ENCODE measurements around the gene BPTF.
"Not testable (repeated sequence)": the region's sequence is repeated elsewhere in the genome, so short reads cannot be mapped to it uniquely, and the experiment has no call there.

Gene BPTF

DNA sequence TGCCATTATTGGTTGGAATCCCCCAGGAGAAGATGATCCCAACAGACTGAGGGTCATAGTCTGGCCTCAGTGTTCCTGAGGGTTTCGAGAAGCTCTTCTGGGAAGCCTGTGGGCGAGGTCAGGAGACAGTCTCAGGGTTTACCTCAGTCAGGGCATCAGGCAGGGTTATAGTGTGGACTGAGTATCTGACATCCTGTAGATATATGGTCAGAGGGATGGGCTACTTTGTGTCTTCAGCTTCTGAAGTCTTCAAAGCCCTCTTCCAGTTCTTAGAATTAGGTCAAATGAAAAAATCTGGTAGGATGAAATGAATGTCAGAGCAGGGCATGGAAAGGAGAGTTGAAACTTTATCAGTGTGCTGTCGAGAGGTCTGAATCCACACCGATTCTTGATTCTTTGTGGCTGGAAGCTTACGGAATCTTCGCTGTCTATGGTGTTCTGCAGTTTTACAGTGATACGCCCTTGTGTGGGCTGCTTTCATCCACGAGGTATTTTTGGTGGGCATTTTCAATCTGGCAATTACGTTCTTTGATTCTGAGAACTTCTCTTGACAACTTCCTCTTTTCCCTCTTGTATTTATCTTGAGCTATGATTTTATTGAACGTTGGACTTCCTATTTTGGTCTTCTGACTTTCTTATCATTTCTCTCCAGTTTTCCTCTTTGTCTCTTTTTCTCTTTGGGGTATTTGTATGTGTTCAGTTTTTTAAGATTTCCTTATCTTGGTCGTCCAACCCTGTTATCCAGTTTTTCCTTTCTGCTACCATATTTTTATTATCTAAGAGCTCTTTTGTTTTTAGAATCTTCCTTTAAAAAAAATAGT, 30.4 kb downstream of the BPTF start:
- in situ Hi-C loops (cut with MboI; ENCODE audit: low sequenced_read_pairs, unreplicated experiment), result no loop called here
- TF ChIP-seq, protein P1, sequence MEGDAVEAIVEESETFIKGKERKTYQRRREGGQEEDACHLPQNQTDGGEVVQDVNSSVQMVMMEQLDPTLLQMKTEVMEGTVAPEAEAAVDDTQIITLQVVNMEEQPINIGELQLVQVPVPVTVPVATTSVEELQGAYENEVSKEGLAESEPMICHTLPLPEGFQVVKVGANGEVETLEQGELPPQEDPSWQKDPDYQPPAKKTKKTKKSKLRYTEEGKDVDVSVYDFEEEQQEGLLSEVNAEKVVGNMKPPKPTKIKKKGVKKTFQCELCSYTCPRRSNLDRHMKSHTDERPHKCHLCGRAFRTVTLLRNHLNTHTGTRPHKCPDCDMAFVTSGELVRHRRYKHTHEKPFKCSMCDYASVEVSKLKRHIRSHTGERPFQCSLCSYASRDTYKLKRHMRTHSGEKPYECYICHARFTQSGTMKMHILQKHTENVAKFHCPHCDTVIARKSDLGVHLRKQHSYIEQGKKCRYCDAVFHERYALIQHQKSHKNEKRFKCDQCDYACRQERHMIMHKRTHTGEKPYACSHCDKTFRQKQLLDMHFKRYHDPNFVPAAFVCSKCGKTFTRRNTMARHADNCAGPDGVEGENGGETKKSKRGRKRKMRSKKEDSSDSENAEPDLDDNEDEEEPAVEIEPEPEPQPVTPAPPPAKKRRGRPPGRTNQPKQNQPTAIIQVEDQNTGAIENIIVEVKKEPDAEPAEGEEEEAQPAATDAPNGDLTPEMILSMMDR (IDR thresholded peaks at IDR 0.05; ENCODE audit: borderline replicate concordance, control extremely low read depth, extremely low read depth, insufficient read depth, missing control alignments), result no peak
- peak; percentile 31 for DNase-seq (ENCODE audit: low spot score)

- in situ Hi-C loops (cut with MboI; ENCODE audit: low sequenced_read_pairs, unreplicated experiment), result not testable (repeated sequence)
Observed at GRCh38 chr17:67856402-67856801, 31.1 kb downstream of the BPTF start.

GRCh38 chr17:67862614-67863217, 37.4 kb downstream of the BPTF start:
- DNase-seq (ENCODE audit: low spot score), result no peak
- TF ChIP-seq, protein P1 (IDR thresholded peaks at IDR 0.05; ENCODE audit: borderline replicate concordance, control extremely low read depth, extremely low read depth, insufficient read depth, missing control alignments), result no peak
- in situ Hi-C loops (cut with MboI; ENCODE audit: low sequenced_read_pairs, unreplicated experiment), result no loop called here

More at GRCh38 chr17:67856402-67856801, 31.1 kb downstream of the BPTF start:
- not testable (repeated sequence) for DNase-seq (ENCODE audit: low spot score)

DNA sequence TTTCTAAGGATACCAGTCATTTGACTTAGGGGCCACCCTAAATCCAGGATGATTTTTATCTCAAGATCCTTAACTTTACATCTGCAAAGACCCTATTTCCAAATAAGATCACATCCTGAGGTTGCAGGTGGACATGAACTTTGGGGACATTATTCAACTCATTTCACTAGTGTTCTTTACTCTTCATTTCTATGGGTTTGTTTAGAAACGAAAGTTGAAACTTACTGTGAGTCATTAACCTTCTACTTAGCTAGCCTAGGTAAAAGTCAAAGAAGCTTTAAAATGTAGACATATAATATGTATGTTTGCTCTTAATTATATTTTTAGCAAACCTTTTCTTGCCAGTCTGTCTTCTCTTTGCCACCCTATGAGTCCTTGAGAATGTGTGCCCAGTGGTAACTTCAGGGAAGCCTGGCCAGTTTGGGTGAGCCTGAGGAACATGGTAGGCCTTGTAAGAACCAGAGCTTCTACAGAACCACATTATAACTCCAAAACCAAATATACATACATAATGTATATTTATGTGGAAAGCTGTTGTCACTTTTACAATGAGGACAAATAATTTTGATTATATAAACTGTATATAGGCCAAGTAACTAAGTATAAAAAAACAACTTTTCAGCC, 38.4 kb downstream of the BPTF start:
- in situ Hi-C loops (cut with MboI; ENCODE audit: low sequenced_read_pairs, unreplicated experiment), result no loop called here
- DNase-seq (ENCODE audit: low spot score), result peak; percentile 45
- TF ChIP-seq, protein P1 (IDR thresholded peaks at IDR 0.05; ENCODE audit: borderline replicate concordance, control extremely low read depth, extremely low read depth, insufficient read depth, missing control alignments), result no peak

- in situ Hi-C loops (cut with MboI; ENCODE audit: low sequenced_read_pairs, unreplicated experiment), result no loop called here
- TF ChIP-seq, protein P1 (IDR thresholded peaks at IDR 0.05; ENCODE audit: borderline replicate concordance, control extremely low read depth, extremely low read depth, insufficient read depth, missing control alignments), result no peak
Observed at GRCh38 chr17:67865438-67865837, 40.1 kb downstream of the BPTF start.

GRCh38 chr17:67867591-67867990, 42.3 kb downstream of the BPTF start:
- no peak for DNase-seq (ENCODE audit: low spot score)
- TF ChIP-seq, protein P1 (IDR thresholded peaks at IDR 0.05; ENCODE audit: borderline replicate concordance, control extremely low read depth, extremely low read depth, insufficient read depth, missing control alignments), result no peak
- in situ Hi-C loops (cut with MboI; ENCODE audit: low sequenced_read_pairs, unreplicated experiment), result no loop called here

More at GRCh38 chr17:67865438-67865837, 40.1 kb downstream of the BPTF start:
- DNase-seq (ENCODE audit: low spot score), result no peak

DNA sequence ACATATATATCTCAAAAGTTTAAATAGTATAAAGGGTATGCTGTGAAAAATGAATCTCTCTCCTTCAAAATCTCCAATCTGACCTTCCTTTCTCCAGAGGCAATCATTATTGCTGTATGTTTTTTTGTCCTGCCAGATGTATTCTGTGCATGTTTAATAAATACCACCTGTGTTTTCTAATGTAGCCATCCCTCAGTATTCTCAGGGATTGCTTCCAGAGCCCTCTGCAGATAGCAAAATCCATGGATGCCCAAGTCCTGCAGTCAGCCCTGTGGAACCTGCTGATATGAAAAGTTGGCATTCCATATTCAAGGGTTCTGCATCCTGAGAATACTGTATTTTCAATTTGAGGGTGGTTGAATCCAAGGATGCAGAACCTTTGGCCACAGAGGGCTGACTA, 42.9 kb downstream of the BPTF start:
- TF ChIP-seq, protein P1 (IDR thresholded peaks at IDR 0.05; ENCODE audit: borderline replicate concordance, control extremely low read depth, extremely low read depth, insufficient read depth, missing control alignments), result no peak
- in situ Hi-C loops (cut with MboI; ENCODE audit: low sequenced_read_pairs, unreplicated experiment), result no loop called here
- DNase-seq (ENCODE audit: low spot score), result no peak

All from GM13976 (cell line).